Urothelium cell line (cell line): ENCODE results near the gene TENM3.

Experiments used
- DNase-seq: peaks from one replicate; pipeline ENCODE4 v3.0.0; 2011; ENCODE audit warnings: low spot score, mixed read lengths
- FAIRE-seq: peaks from 2 replicates; lab custom pipeline; 2011; peaks lifted over from hg19 to GRCh38; lab: Jason Lieb, UNC

The TENM3 gene

GRCh38 chr4:182825786-182826185 is 582.6 kb downstream of the TENM3 start:
- FAIRE-seq (no peak), DNase-seq (no peak)

DNA sequence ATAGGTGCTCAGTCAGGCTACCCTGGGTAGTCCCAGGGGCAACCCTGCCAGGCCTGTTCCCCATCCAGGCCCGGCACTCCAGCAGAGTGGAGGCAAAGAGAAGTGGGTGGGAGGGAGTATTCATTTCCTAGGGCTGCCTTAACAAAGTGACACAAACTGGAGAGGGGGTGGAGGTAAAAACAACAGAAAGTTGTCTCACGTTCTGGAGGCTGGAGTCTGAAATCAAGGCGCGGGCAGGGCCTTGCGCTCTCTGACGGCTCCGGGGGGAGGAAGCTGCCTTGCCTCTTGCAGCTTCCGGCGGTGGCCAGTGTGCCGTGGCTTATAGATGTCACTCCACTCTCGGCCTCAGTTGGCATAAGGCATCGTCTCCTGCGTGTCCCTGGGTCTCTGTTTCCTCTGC is 583.2 kb downstream of the TENM3 start:
- no peak for DNase-seq
- FAIRE-seq = no peak

DNA sequence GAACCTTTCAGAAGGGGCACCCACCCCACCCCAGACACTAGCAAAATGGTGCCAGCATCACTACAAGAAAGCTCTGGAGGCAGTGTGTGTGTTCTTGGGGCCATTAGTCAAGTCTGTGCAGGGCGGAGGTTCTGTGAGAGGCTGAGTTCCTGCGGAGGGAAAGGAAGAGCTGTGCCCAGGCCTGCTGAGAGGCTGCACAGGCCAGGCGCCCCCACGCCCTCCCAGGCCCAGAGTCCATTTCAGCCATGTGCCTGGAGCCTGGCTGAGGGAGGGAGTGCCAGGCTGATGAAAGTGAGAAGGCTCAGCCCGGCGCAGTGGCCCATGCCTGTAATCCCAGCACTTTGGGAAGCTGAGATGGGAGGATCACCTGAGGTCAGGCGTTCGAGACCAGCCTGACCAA is 584.0 kb downstream of the TENM3 start:
- FAIRE-seq = no peak
- no peak for DNase-seq

DNA sequence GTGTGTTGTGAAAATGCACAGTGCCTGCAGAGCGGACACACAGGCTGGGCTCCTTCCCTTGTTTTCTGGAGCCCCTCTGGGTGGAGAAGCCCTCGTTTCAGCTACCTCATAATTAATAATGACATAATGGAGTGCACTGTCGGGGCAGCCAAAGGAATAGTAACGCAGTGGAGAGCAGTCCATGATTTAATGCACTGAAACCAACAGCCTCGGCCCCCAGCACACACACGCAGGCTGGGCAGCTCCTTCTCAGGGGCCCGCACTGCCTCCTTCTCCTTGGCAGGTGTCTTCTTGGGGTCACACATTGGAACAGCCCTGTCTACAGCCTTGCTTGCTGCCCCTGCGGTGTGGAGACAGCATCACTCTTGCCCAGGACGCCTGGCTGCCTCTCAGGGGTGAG is 584.8 kb downstream of the TENM3 start:
- no peak for DNase-seq
- no peak for FAIRE-seq

DNA sequence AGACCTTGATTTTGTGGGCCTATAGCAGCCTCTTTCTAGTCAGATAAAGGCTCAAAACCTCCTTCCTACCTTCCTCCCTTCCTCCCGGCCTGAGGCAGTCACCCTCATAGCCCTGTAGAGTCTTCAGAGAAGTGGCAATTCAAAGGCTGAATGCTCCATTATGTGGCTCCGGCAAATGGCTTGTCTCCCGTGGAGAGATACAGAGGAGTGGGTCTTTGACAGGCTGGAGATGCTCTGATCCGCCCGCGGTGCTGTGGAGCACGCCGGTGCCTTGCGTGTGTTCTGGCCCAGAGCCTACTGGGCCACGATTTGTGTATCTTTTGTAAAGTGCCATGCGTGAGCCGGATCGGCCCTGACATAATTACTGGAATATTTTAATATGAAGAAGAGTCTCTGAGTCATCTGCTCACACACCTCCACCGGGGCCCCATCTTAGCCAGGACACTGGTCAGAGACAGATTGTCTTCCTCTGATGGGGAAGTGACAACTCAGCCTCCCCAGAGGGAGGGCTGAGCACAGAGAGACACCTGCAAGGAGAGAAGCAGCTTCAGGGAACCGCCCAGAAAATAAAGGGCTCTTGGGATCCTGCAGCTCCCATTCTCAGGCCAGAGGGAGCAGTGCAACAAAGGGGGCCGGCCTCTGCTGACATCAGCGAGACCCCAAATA is 585.3 kb downstream of the TENM3 start:
- no peak for DNase-seq
- FAIRE-seq = no peak

DNA sequence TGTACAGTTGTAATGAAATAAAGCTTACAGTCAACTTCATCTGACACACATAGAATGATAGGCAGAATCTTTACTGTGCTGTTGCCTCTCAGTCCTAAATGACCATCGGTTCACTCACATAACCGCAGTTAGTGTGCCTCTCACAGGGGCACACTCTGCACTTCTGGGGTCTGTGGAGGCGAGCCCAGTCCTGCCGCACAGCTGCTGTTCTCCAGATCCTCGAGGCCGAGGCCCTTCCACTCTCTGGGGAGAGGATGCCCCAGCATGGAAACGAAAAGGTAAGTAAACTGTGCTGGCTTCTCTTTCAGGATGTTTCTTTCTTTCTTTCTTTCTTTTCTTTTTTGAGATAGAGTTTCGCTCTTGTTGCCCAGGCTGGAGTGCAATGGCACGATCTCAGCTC is 586.0 kb downstream of the TENM3 start:
- FAIRE-seq (no peak), DNase-seq (no peak)

DNA sequence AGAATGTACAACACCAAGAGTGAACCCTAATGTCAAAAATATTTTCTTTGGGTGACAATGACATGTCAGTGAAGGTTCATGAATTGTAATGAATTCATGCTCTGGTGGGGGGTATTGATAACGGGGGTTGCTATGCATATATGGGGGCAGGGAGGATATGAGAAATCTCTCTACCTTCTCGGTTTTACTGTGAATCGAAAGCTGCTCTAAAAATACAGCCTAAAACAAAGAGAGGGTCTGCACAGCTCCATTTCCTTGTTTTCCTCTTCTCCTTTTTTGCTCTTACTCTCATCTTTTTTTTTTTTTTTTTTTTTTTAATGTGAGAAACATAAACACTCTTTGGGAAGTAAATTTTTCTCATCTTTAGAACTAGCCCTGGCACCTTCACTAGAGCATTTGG is 588.2 kb downstream of the TENM3 start:
- FAIRE-seq (no peak), DNase-seq (no peak)

- FAIRE-seq = peak; percentile 91
- peak; percentile 27 for DNase-seq
These were observed 589.3 kb downstream of the TENM3 start for GRCh38 chr4:182832352-182833120.

- no peak for DNase-seq
- FAIRE-seq = no peak
These were observed 592.0 kb downstream of the TENM3 start for GRCh38 chr4:182835006-182835740.

DNA sequence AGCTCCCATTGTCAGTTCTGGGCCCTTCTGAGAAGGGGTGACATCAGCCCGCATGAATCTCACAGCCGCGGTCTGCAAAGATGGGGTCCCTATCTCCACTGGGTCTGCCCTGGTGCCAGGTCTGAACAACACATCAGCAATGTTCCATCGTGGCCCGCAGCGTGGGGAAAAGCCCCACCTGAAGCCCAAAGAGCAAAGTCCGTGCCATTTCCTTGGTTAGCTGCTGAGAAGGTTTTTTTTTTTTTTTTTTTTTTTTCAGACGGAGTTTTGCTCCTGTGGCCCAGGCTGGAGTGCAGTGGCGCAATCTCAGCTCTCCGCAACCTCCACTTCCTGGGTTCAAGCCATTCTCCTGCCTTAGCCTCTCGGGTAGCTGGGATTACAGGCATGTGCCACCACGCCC is 594.6 kb downstream of the TENM3 start:
- DNase-seq (no peak), FAIRE-seq (no peak)

GRCh38 chr4:182838535-182838934 is 595.3 kb downstream of the TENM3 start:
- DNase-seq (no peak), FAIRE-seq (no peak)

DNA sequence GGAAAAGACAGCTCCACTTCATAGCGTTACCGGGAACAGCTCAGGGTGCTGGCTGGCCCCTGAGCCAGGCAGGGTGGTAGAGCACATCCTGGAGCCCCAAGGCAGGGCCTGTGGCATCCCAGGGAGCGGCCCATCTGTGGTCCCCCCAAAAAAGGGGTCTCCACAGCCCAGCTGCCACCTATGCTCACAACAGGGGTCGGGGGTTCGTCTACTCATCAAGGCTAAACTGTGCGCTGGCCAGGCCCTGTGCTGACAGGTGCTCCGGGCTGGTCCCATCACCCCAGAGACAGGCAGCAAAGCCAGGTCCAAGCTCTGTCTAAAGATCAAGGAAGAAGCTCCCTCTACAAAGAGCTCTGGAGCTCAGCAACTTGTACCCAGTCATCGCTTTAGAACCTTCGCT is 596.1 kb downstream of the TENM3 start:
- FAIRE-seq = no peak

GRCh38 chr4:182840108-182840507 is 596.9 kb downstream of the TENM3 start:
- DNase-seq (no peak), FAIRE-seq (no peak)

More for the DNA sequence above, 596.1 kb downstream of the TENM3 start:
- no peak for DNase-seq

DNA sequence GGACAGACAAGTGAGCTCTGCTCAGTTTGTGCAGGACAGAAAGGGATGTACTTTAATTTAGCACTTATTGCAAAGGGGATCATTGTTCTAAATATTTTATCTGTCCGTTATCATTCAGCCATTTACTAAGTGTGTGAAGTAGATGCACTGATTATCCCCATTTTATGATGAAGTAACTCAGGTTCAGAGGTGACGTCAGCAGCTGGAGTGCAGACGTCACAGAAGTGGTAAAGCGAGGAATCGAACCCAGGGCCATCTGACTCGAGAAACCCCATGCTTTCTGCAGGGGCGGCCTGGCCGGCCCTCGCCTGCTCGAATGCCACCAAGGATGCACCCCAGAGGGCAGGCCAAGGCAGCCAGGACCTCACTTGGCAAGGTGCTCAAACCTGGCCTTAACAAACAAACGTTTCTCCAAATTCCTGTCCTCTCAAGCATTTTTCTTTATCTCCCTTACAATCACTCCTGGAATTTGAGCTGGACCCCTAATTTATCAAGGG is 599.0 kb downstream of the TENM3 start:
- DNase-seq (no peak), FAIRE-seq (no peak)

DNA sequence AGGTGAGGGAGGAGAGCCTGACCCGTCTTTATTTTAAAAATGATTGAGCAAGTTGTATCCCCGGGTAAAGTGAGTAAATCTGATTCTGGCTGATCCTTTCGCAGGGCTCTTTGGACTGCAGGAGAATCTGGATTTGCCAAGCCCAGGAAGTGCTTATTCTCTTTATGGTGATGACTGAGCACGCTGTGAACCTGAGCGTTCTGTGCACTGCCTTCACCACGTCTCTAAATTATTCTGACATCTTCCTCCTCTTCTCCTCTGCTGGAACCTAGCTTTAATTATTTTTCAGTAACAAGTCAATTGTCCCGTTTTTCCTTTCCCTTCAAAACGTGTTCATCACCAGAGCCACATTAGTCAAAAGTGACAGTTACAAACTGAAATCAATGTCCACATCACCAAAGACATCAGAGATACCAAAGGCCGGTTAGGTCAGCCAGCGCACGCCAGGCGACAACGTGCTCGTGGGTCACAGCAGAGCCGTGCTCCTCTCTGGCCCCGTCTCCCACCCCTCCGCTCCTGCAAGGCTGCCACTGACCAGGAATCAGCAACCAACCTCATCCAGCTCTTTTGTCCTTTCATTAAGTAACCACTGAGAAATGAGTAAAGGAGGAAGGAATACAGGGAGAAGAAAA is 599.7 kb downstream of the TENM3 start:
- DNase-seq (no peak), FAIRE-seq (no peak)

DNA sequence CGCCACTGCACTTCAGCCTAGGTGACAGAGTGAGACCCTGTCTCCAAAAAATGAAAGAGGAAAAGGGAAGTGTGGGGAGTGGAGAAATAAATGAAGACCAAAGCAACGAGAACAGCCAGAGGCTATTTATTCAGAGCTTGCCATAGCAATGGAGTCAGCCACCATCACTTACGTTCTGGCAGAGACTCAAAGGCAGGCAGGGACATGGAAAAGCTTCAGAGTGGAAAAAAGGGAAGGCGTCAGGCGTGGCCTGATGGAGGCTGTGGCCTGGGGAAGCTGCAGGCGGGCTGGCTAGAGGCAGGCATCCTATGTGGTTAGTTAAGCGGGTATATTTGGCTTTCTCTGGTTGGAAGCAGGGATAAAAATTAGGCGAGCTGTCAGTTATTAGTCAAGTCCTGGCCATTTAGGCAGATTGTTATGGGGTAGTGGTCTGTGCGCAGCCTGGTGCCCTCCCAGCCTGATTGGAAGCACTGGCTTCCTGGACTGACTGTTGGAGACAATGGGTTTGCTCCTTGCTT is 600.7 kb downstream of the TENM3 start:
- no peak for DNase-seq
- FAIRE-seq = no peak

DNA sequence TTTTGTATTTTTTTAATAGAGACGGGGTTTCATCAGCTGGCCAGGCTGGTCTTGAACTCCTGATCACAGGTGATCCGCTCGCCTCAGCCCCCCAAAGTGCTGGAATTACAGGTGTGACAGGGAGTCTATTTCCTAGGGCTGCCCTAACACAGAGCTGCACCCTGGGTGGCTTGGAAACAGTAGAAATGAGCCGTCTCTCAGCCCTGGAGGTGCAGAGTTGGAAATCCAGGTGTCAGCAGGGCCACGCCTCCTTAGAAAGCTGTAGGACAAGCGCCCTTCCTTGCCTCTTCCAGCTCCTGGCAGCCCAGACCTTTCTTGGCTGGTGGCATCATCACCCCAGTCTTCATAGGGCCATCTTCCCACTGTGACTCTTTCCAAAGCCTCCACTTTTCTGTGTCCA is 602.4 kb downstream of the TENM3 start:
- FAIRE-seq (no peak), DNase-seq (no peak)

- DNase-seq = no peak
- no peak for FAIRE-seq
These were observed 602.8 kb downstream of the TENM3 start for GRCh38 chr4:182846036-182846435.

- no peak for FAIRE-seq
These were observed 604.6 kb downstream of the TENM3 start for GRCh38 chr4:182847576-182848450.

GRCh38 chr4:182848685-182849084 is 605.5 kb downstream of the TENM3 start:
- no peak for FAIRE-seq
- no peak for DNase-seq

More at GRCh38 chr4:182847576-182848450, 604.6 kb downstream of the TENM3 start:
- no peak for DNase-seq
